HepG2 (cell line): ENCODE data around the gene ITGB6. TPM values are rescaled to one million over a fixed set of nuclear protein-coding genes. Genes with fewer than 3 reads are reported as not detected.

ENCODE experiments used
- ATAC-seq: fragments of 200-7000 bp; cut with Tn5 transposase; 3 replicates; pipeline ENCODE4 v1.9.1; 2020; ENCODE audit warnings: mild to moderate bottlenecking, moderate library complexity
- BruUV-seq: library from RNA; stranded (reverse); fragments of 400-500 nt; replicated peaks from 2 replicates; lab custom pipeline; 2021; lab: Mats Ljungman, UMichigan
- CTCF ChIA-PET: fragments of 300-600 bp; formaldehyde crosslinking; extraction: SDS; loops from one replicate; lab custom pipeline; 2021; ENCODE audit warnings: low total read pairs, inconsistent platforms, low intra/inter-chr PET ratio; lab: Yijun Ruan, JAX
- POLR2A ChIA-PET: fragments of 350-600 bp; sonication (Branson Sonifier 250); formaldehyde crosslinking; loops from one replicate; lab custom pipeline; 2020; ENCODE audit warnings: antibody characterized with exemption, inconsistent platforms; lab: Yijun Ruan, JAX
- DNase-seq: peaks from one replicate; pipeline ENCODE4 v3.0.0-alpha.2; 2015; ENCODE audit warnings: low spot score
- FAIRE-seq: peaks from 3 replicates; lab custom pipeline; 2011; peaks lifted over from hg19 to GRCh38; lab: Jason Lieb, UNC
- H2AFZ ChIP-seq: one replicate; pipeline ENCODE4 v1.6.1; 2011; ENCODE audit warnings: low read length, inconsistent platforms
- H3K27ac ChIP-seq: fragments of 300-600 bp; 3 replicates; pipeline ENCODE4 v1.8.0; 2011; ENCODE audit warnings: mixed run types, mild to moderate bottlenecking, mixed read lengths, low read length, inconsistent platforms; ENCODE audit not compliant: insufficient read depth; ENCODE audit errors: extremely low read length
- H3K27me3 ChIP-seq, 2 experiments: fragments of 200-600 bp in 1 of 2; 2 replicates in 1 of 2; 3 replicates in 1 of 2; pipeline versions ENCODE4 v1.6.0 to v1.8.0; 2011; ENCODE audit warnings: low read length in 2 of 2, mild to moderate bottlenecking in 2 of 2, moderate library complexity in 2 of 2, inconsistent platforms in 1 of 2; ENCODE audit not compliant: insufficient read depth in 2 of 2, control insufficient read depth in 1 of 2
- H3K36me3 ChIP-seq, 2 experiments: fragments of 200-600 bp in 1 of 2; replicated peaks in 1 of 2; 2 replicates in 1 of 2; 3 replicates in 1 of 2; pipeline versions ENCODE4 v1.5.1 to v1.8.0; 2011; ENCODE audit warnings: low read length in 2 of 2, inconsistent platforms in 1 of 2; ENCODE audit not compliant: insufficient read depth in 2 of 2, control insufficient read depth in 1 of 2
- H3K4me1 ChIP-seq: 2 replicates; pipeline ENCODE4 v1.5.1; 2012; ENCODE audit warnings: low read length, inconsistent platforms; ENCODE audit not compliant: insufficient read depth
- H3K4me2 ChIP-seq: 2 replicates; pipeline ENCODE4 v1.6.0; 2011; ENCODE audit warnings: low read depth, low read length, inconsistent platforms
- H3K4me3 ChIP-seq, 3 experiments: fragments of 200-600 bp in 1 of 3; sonication (generic), shearing (Covaris generic) in 1 of 3; replicated peaks in 1 of 3; 2 replicates each; pipeline ENCODE4 v1.5.1; 2011 to 2016; ENCODE audit warnings: low read length in 3 of 3, inconsistent platforms in 2 of 3, low read depth in 2 of 3, mild to moderate bottlenecking in 2 of 3, control low read depth in 1 of 3, mixed read lengths in 1 of 3; ENCODE audit not compliant: insufficient read depth in 1 of 3
- H3K79me2 ChIP-seq: one replicate; pipeline ENCODE4 v1.6.1; 2011; ENCODE audit warnings: low read length, inconsistent platforms; ENCODE audit not compliant: insufficient read depth
- H3K9ac ChIP-seq: 2 replicates; pipeline ENCODE4 v1.6.0; 2011; ENCODE audit warnings: mild to moderate bottlenecking, low read depth, low read length, inconsistent platforms; ENCODE audit not compliant: insufficient read depth
- H3K9me3 ChIP-seq: 2 replicates; pipeline ENCODE4 v1.5.1; 2012; ENCODE audit warnings: mild to moderate bottlenecking, low read length
- H4K20me1 ChIP-seq: 2 replicates; pipeline ENCODE4 v1.6.0; 2011; ENCODE audit warnings: inconsistent platforms, mild to moderate bottlenecking, low read length, moderate library complexity; ENCODE audit not compliant: insufficient read depth
- SRSF4 ChIP-seq: fragments of 200-400 bp; formaldehyde crosslinking; IDR thresholded peaks from one replicate; pipeline ENCODE4 v1.6.1; 2018; ENCODE audit warnings: mild to moderate bottlenecking, low read depth, low read length, moderate library complexity; ENCODE audit not compliant: poor library complexity, severe bottlenecking
- SYNCRIP ChIP-seq: fragments of 200-400 bp; formaldehyde crosslinking; IDR thresholded peaks from 2 replicates; pipeline ENCODE4 v1.6.1; 2018; ENCODE audit warnings: mild to moderate bottlenecking, low read depth, low read length; ENCODE audit not compliant: insufficient read depth
- TP53 ChIP-seq: sonication (generic); formaldehyde crosslinking; conservative IDR thresholded peaks from 2 replicates; pipeline ENCODE4 v1.4.0; 2020; ENCODE audit warnings: missing genetic modification reagents
- WGBS: methylation state at CpG from one replicate; pipeline ENCODE4 v1.1.6; 2017; ENCODE audit warnings: low lambda C conversion rate; 5-methylcytosine and 5-hydroxymethylcytosine counted together
- in situ Hi-C: cut with HindIII; loops from 2 replicates; pipeline ENCODE4 v1.10.0; 2017; ENCODE audit warnings: low pct_unique_long_range_greater_than_20kb; ENCODE audit not compliant: extremely low pct_ligation_motif_present
- intact Hi-C: fragments of 100-400 bp; cut with micrococcal nuclease; formaldehyde crosslinking; loops from one replicate; pipeline ENCODE4 v1.10.0; 2022; ENCODE audit not compliant: unreplicated experiment
- polyA plus RNA-seq, 8 experiments: library from polyadenylated mRNA; depleted of rRNA in 3 of 8; stranded (reverse) in 7 of 8; unstranded in 1 of 8; fragments of >200 nt; fragmentation: Illumina TruSeq in 4 of 8; extraction: Trizol in 4 of 8; gene quantifications; 2 replicates each; pipeline versions ENCODE4 v1.2.1 to v1.2.3, GENCODE V29; 2011 to 2016; ENCODE audit warnings: low read depth in 4 of 8, missing spikeins in 1 of 8, mixed read lengths in 1 of 8; ENCODE audit not compliant: insufficient read depth in 1 of 8
- total RNA-seq, 5 experiments: library from RNA; depleted of rRNA; stranded (reverse); fragments of >200 nt; fragmentation: Illumina TruSeq; extraction: Trizol; gene quantifications; 2 replicates each; pipeline ENCODE4 v1.2.3, GENCODE V29; 2016; ENCODE audit warnings: low read depth in 1 of 5
- TF ChIP-seq, protein P1 (sequence below): sonication (generic); formaldehyde crosslinking; IDR thresholded peaks from 2 replicates; pipeline ENCODE4 v1.8.0; 2022; ENCODE audit warnings: mild to moderate bottlenecking, missing genetic modification reagents, moderate library complexity
- TF ChIP-seq, protein P2 (sequence below): sonication (generic); formaldehyde crosslinking; IDR thresholded peaks from 2 replicates; pipeline ENCODE4 v1.4.0; 2020; ENCODE audit warnings: missing genetic modification reagents

The ITGB6 gene
- total and polyA plus RNA-seq, 2 of the 13 experiments (the other 11 are each of a cell fraction or from before 2014, with no cell fraction given): not detected

DNA sequence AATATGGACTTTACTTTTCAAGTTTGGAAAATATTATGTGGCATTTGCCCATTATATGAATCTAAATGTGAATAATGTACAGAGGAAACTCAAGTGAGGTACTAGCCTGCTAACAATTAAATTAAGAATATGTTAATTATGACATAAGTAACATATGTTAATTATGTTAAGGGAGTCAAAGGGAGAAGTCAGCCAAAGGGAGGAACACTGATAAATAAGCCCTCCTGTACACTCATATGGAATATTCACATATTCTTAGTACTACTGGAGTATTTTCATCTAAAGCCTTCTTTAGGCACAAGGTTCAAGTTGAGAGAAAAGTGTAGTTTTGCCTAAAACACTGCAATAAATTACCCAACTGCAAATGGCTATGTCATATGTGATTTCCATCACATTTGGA lies 30.1 kb downstream of the ITGB6 start (continued):
- TF ChIP-seq, protein P1, sequence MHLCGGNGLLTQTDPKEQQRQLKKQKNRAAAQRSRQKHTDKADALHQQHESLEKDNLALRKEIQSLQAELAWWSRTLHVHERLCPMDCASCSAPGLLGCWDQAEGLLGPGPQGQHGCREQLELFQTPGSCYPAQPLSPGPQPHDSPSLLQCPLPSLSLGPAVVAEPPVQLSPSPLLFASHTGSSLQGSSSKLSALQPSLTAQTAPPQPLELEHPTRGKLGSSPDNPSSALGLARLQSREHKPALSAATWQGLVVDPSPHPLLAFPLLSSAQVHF (CRISPR knock-in tag): no peak
- no peak for TF ChIP-seq SRSF4
- TF ChIP-seq, protein P2, sequence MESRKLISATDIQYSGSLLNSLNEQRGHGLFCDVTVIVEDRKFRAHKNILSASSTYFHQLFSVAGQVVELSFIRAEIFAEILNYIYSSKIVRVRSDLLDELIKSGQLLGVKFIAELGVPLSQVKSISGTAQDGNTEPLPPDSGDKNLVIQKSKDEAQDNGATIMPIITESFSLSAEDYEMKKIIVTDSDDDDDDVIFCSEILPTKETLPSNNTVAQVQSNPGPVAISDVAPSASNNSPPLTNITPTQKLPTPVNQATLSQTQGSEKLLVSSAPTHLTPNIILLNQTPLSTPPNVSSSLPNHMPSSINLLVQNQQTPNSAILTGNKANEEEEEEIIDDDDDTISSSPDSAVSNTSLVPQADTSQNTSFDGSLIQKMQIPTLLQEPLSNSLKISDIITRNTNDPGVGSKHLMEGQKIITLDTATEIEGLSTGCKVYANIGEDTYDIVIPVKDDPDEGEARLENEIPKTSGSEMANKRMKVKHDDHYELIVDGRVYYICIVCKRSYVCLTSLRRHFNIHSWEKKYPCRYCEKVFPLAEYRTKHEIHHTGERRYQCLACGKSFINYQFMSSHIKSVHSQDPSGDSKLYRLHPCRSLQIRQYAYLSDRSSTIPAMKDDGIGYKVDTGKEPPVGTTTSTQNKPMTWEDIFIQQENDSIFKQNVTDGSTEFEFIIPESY (CRISPR knock-in tag): no peak

DNA sequence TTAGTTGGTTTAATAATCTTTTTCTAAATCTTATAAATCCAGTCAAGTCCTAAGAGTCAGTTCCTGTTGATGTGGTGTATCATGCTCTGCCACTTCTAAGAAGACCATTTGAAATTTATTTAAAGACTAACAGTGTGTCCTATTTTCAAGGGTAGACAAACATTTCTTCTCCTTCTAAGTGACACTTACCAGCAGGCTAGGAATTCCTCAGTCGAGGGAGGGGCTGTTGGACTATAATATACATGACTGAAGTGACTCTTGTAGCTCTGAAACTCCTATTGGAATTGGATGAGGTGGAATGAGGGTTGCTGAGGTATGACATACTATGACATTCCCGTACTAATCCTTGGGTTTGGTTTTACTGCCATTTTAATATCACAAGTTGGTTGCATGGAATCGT lies 30.6 kb downstream of the ITGB6 start:
- FAIRE-seq (no peak), ATAC-seq (no peak), DNase-seq (no peak)
- Histone ChIP-seq H3K9me3 (no peaks in the 10 kb centered on the region), H3K4me3 (no peak overlapping the region), H3K27me3 (0 out of 5 replicates have a peak, but pooled peaks cover 0 to 5% of the 10 kb centered on the region in 2 experiments), H3K4me2 (no peak overlapping the region), H3K4me1 (no peaks in the 10 kb centered on the region), H3K36me3 (no peaks in the 10 kb centered on the region), H3K79me2 (no peaks in the 10 kb centered on the region), H2AFZ (no peak overlapping the region), H3K27ac (no peak overlapping the region), H4K20me1 (no peaks in the 10 kb centered on the region), H3K9ac (no peak overlapping the region)
- POLR2A ChIA-PET: no interaction called here
- 24% methylated on average over 3 of the region's 3 CpGs for WGBS
- in situ Hi-C loops: no loop called here
- TF ChIP-seq SYNCRIP: no peak
- no peak for TF ChIP-seq TP53 (CRISPR knock-in tag)
- no TSS peak for BruUV-seq
- intact Hi-C loops: no loop called here
- CTCF ChIA-PET: no interaction called here
